GM10266 (cell line): ENCODE measurements around the gene SH3PXD2A.
A peak's percentile ranks its signal among the peaks of the same experiment; 100 is the strongest.

Source experiments
- DNase-seq: peaks from one replicate; pipeline ENCODE4 v3.0.0; 2012; ENCODE audit errors: extremely low spot score
- TF ChIP-seq, protein P1 (sequence below): IDR thresholded peaks from 2 replicates; pipeline ENCODE4 v1.5.1; 2012; ENCODE audit warnings: mild to moderate bottlenecking, low read depth; ENCODE audit not compliant: control insufficient read depth, insufficient read depth; ENCODE audit errors: missing control alignments

Gene SH3PXD2A

DNA sequence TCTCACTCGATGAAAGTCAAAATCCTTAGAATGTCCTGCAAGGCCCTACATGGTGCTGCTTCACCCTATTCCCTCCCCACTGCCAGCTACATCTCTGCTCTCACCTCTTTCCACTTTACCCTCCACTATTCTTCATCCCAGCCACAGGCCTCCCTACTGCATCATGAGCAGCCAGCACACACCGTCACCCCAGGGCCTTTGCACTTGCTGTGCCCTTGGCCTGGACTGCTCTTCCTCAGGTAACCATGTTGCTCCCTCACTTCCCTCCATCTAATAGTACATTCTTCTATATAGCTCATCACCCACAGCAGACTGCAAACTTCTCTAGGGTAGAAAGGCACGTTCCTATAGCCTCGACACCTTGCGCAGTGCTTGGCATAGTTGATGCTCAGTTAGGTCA, 167.7 kb downstream of the SH3PXD2A start:
- no peak for DNase-seq
- TF ChIP-seq, protein P1, sequence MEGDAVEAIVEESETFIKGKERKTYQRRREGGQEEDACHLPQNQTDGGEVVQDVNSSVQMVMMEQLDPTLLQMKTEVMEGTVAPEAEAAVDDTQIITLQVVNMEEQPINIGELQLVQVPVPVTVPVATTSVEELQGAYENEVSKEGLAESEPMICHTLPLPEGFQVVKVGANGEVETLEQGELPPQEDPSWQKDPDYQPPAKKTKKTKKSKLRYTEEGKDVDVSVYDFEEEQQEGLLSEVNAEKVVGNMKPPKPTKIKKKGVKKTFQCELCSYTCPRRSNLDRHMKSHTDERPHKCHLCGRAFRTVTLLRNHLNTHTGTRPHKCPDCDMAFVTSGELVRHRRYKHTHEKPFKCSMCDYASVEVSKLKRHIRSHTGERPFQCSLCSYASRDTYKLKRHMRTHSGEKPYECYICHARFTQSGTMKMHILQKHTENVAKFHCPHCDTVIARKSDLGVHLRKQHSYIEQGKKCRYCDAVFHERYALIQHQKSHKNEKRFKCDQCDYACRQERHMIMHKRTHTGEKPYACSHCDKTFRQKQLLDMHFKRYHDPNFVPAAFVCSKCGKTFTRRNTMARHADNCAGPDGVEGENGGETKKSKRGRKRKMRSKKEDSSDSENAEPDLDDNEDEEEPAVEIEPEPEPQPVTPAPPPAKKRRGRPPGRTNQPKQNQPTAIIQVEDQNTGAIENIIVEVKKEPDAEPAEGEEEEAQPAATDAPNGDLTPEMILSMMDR: no peak

DNA sequence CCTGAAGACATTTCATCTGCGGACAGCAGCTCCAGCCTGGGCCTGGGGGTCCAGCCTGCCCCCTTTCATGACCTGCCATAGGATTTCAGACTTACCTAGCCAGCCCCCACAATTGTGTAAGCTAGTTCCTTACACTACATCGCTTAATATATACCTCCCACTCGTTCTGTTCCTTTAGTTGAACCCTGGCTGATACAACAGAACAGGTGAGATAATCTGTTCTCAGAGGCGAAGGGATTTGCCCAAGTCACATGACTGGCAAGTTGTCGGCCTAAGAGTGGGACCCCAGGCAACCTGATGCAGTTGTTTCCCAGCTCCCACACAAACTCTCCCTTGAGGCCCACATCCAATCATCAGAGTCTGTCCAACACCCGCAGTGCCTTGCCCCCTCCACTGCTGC, 168.2 kb downstream of the SH3PXD2A start:
- TF ChIP-seq, protein P1: no peak
- DNase-seq: no peak

DNA sequence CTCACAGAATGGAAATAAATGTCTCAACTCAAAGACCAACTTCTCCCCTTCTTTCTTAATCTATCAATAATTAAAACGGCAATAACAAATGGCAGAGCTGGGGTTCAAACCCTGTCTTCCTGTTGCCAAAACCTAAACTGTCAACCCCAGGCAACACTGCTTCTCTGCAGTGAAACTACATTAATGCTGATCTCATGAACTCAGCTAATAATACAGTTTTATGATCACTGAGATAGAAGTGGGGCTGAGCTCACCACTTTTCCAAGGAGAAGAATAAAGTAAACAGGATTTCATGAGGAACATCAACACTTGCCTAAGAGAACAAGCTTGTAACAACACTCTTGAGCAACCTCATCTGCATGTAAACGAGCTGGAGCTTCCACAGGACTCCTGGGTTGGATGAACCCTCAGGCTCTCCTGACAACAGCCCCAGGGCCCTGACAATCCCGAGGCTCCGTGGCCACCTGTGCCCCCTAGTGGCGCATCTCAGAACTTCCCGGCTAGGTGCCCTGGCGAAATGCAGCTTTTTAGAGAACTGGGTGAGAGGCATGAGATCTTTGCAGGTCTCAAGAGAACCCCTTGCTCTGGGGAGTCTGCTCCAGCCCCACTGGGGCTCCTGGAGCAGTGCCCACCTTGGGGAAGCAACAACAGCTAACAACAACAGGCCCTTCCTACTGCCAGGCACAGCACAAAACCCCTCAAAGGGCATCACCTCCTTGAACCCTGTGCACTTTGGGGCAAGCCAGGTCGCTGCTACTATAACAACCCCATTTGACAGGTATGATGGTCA, 169.3 kb downstream of the SH3PXD2A start:
- peak; percentile 88 for DNase-seq
- TF ChIP-seq, protein P1: peak; percentile 97

DNA sequence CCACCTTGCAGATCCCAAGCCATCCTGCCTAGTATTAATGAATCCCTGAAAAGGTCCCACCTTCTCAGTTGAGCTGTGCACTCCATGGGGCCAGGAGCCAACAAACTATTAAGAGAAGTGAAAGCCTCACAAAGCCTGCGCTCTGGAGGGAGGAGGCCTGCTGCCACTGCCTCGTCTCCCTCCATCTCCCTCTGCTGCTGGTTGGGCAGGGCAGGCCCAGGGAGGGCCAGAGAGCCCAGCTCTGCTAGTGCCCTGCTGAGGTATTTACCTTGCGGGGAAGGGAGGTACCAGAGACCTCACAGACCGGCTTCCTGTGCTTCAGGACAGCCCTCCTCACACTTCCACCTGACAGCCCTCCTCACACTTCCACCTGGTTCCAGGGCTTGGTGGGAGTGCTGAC, 171.5 kb downstream of the SH3PXD2A start:
- TF ChIP-seq, protein P1: no peak
- no peak for DNase-seq

DNA sequence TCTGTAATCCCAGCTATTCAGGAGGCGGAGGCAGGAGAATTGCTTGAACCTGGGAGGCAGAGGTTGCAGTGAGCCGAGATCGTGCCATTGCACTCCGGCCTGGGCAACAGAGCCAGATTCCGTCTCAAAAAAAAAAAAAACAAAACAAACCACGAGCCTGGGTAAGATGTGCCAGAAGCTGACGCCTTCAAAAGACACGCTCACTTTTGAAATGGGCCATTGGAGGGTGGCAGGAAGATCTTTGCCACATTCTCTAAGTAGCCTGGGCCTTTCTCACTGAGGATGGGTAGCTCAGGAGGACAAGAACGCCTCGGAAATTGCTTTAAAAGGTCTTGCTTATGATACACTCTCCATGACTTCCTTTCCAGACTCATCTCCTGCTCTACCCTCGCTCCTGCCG, 172.7 kb downstream of the SH3PXD2A start:
- TF ChIP-seq, protein P1: no peak
- no peak for DNase-seq

DNA sequence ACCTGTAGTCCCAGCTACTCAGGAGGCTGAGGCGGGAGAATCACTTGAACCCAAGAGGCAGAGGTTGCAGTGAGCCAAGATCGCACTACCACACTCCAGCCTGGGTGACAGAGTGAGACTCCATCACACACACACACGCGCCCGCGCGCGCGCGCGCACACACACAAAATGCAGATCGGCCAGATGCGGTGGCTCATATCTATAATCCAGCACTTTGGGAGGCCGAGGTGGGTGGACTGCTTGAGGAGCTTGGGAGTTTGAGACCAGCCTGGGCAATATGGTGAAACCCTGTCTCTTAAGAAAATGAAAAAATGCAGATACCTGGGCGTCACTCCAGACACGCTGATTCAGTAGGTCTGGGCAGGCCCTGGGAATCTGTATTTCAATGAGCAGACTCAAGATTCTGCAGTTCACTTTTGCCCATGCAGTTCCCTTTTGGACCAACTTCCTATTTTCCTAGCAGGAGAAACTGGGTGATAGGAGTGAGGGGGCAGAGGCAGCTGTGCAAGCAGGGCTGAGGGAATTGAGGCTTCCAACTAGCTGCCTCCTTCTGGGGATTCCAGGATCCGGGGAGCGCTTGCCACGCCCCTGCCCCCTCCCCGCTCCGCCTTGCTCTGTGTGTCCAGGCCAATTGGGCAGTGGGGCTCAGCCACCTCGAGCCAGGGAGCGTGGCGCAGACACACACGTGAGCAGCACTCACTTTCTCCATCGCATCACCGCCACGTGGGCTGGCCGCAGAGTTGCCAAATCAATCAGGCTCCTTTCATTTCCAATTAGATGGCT, 173.6 kb downstream of the SH3PXD2A start:
- no peak for DNase-seq
- TF ChIP-seq, protein P1: no peak

DNA sequence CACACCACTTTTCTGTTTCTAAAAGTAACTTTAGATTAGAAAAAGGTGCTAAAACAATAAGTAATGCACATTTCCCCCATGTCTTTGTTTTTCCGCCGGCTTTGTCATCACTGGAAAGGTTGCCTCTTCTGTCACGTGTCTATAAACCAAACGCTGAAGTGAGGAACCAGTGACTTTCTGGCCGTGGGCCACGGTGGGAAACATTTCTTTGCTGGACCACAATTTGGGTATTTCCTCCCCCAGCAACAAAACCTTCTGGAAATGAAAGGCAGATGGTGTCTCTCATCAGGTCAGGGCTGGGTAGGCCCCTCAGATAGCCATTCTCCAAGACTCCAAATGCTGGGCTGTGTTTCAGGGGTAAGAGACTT, 174.5 kb downstream of the SH3PXD2A start:
- TF ChIP-seq, protein P1: no peak
- DNase-seq: no peak
